ENCODE data around the gene PMM1.
A peak's percentile ranks its signal among the peaks of the same experiment; 100 is the strongest.
"Not testable (repeated sequence)": the region's sequence is repeated elsewhere in the genome, so short reads cannot be mapped to it uniquely, and the experiment has no call there.

PMM1 gene

GRCh38 chr22:41573677-41574076, 16.0 kb downstream of the PMM1 start:
- H3K4me3 ChIP-seq: no peak overlapping the region
- DNase-seq (ENCODE audit: low spot score): no peak
- H3K27ac ChIP-seq: peak overlapping the region in 1 of 2 donors; percentile 65
- TF ChIP-seq CTCF (IDR thresholded peaks at IDR 0.05): no peak

- not testable (repeated sequence) for H3K27ac ChIP-seq; H3K4me3 ChIP-seq; DNase-seq (ENCODE audit: low spot score)
These were observed 17.3 kb downstream of the PMM1 start for GRCh38 chr22:41572305-41572704.

- no peak for TF ChIP-seq CTCF (IDR thresholded peaks at IDR 0.05)
- H3K27ac ChIP-seq: no peak overlapping the region
- H3K4me3 ChIP-seq: no peak overlapping the region
- DNase-seq (ENCODE audit: low spot score): no peak
These were observed 17.9 kb downstream of the PMM1 start for GRCh38 chr22:41571786-41572185.

- TF ChIP-seq CTCF (IDR thresholded peaks at IDR 0.05): no peak
- no peak overlapping the region for H3K4me3 ChIP-seq
- no peak for DNase-seq (ENCODE audit: low spot score)
- peak overlapping the region in 1 of 2 donors; percentile 91 for H3K27ac ChIP-seq
These were observed 19.4 kb downstream of the PMM1 start for GRCh38 chr22:41570221-41570620.

GRCh38 chr22:41568811-41569210, 20.8 kb downstream of the PMM1 start:
- TF ChIP-seq CTCF (IDR thresholded peaks at IDR 0.05): no peak
- peak overlapping the region; percentile 28 for H3K4me3 ChIP-seq
- peak; percentile 83 for DNase-seq (ENCODE audit: low spot score)
- H3K27ac ChIP-seq: peak overlapping the region; percentile 59 to 91

- no peak for TF ChIP-seq CTCF (IDR thresholded peaks at IDR 0.05)
- DNase-seq (ENCODE audit: low spot score): no peak
- H3K27ac ChIP-seq: peak overlapping the region; percentile 91 to 93
- H3K4me3 ChIP-seq: no peak overlapping the region
These were observed 22.2 kb downstream of the PMM1 start for GRCh38 chr22:41567512-41567768.

GRCh38 chr22:41565403-41566054, 24.1 kb downstream of the PMM1 start:
- DNase-seq (ENCODE audit: low spot score): no peak
- Histone ChIP-seq H3K27ac (peak overlapping the region; percentile 91 to 93), H3K4me3 (no peak overlapping the region)
- TF ChIP-seq CTCF (IDR thresholded peaks at IDR 0.05): no peak

- Histone ChIP-seq H3K27ac (peak overlapping the region; percentile 91 to 93), H3K4me3 (no peak overlapping the region)
- no peak for TF ChIP-seq CTCF (IDR thresholded peaks at IDR 0.05)
- no peak for DNase-seq (ENCODE audit: low spot score)
These were observed 25.1 kb downstream of the PMM1 start for GRCh38 chr22:41564563-41564962.
